H1 (cell line): ENCODE measurements around the gene PTTG1IP. TPM values are rescaled to one million over a fixed set of nuclear protein-coding genes. Genes with fewer than 3 reads are reported as not detected.
A peak's percentile ranks its signal among the peaks of the same experiment; 100 is the strongest.

Source experiments
- CTCF ChIA-PET: fragments of 300-600 bp; sonication (Branson Sonifier 250); formaldehyde crosslinking; loops from one replicate; lab custom pipeline; 2021; ENCODE audit not compliant: partially characterized antibody; lab: Charles Lee
- POLR2A ChIA-PET: fragments of 300-600 bp; sonication (Branson Sonifier 250); formaldehyde crosslinking; loops from one replicate; lab custom pipeline; 2021; ENCODE audit warnings: inconsistent platforms; ENCODE audit not compliant: partially characterized antibody; lab: Charles Lee
- DNase-seq, 2 experiments: peaks; one replicate each; pipeline versions ENCODE4 v3.0.0 to v3.0.0-alpha.2; 2010 to 2022; ENCODE audit warnings: low spot score in 2 of 2, low read depth in 1 of 2, mixed read lengths in 1 of 2
- FAIRE-seq: peaks from 2 replicates; lab custom pipeline; 2011; peaks lifted over from hg19 to GRCh38; lab: Jason Lieb, UNC
- H2AFZ ChIP-seq: 2 replicates; pipeline ENCODE4 v1.8.1; 2012; ENCODE audit warnings: low read length, inconsistent platforms
- H2AK5ac ChIP-seq: 2 replicates; pipeline ENCODE4 v1.6.1; 2013; ENCODE audit warnings: low read depth, low read length
- H2BK120ac ChIP-seq: replicated peaks from 2 replicates; pipeline ENCODE3; 2013; ENCODE audit warnings: low read depth, low read length, inconsistent platforms
- H2BK12ac ChIP-seq: 2 replicates; pipeline ENCODE4 v1.6.1; 2013; ENCODE audit warnings: low read depth, low read length
- H2BK15ac ChIP-seq: 2 replicates; pipeline ENCODE4 v1.6.1; 2013; ENCODE audit warnings: low read length
- H2BK20ac ChIP-seq: 2 replicates; pipeline ENCODE4 v1.6.1; 2013; ENCODE audit warnings: low read length
- H2BK5ac ChIP-seq: 2 replicates; pipeline ENCODE4 v1.6.1; 2013; ENCODE audit warnings: low read depth, low read length
- H3K14ac ChIP-seq: 2 replicates; pipeline ENCODE4 v1.6.1; 2013; ENCODE audit warnings: inconsistent platforms; ENCODE audit not compliant: insufficient read length
- H3K18ac ChIP-seq: 2 replicates; pipeline ENCODE4 v1.6.1; 2013; ENCODE audit warnings: low read length; ENCODE audit errors: extremely low read depth
- H3K23ac ChIP-seq: 2 replicates; pipeline ENCODE4 v1.6.1; 2013; ENCODE audit warnings: inconsistent platforms; ENCODE audit not compliant: insufficient read length
- H3K23me2 ChIP-seq: 2 replicates; pipeline ENCODE4 v1.6.1; 2013; ENCODE audit warnings: low read depth, low read length
- H3K27ac ChIP-seq: 2 replicates; pipeline ENCODE4 v1.6.1; 2011; ENCODE audit warnings: low read depth, low read length, inconsistent platforms
- H3K27me3 ChIP-seq, 4 experiments: replicated peaks in 1 of 4; 1 replicate in 1 of 4; 2 replicates in 3 of 4; pipeline versions ENCODE4 v1.6.1 to v1.8.1; 2011 to 2013; ENCODE audit warnings: low read length in 3 of 4, mild to moderate bottlenecking in 3 of 4, inconsistent platforms in 2 of 4, mixed read lengths in 2 of 4, moderate library complexity in 1 of 4; ENCODE audit not compliant: control insufficient read depth in 3 of 4, insufficient read depth in 3 of 4; ENCODE audit errors: extremely low read depth in 1 of 4
- H3K36me3 ChIP-seq, 4 experiments: 2 replicates each; pipeline versions ENCODE4 v1.6.1 to v1.8.1; 2011 to 2013; ENCODE audit warnings: mild to moderate bottlenecking in 4 of 4, low read length in 3 of 4, moderate library complexity in 2 of 4, control low read depth in 1 of 4, inconsistent platforms in 1 of 4; ENCODE audit not compliant: insufficient read depth in 4 of 4, control insufficient read depth in 2 of 4
- H3K4ac ChIP-seq: replicated peaks from 2 replicates; pipeline ENCODE3; 2013; ENCODE audit warnings: low read length, low read depth, mixed read lengths, inconsistent platforms; ENCODE audit not compliant: insufficient read length
- H3K4me1 ChIP-seq, 4 experiments: replicated peaks in 1 of 4; 1 replicate in 1 of 4; 2 replicates in 3 of 4; pipeline versions ENCODE4 v1.6.1 to v1.8.1; 2011 to 2013; ENCODE audit warnings: low read length in 3 of 4, inconsistent platforms in 2 of 4, mixed read lengths in 1 of 4; ENCODE audit not compliant: insufficient read depth in 4 of 4, control insufficient read depth in 3 of 4
- H3K4me2 ChIP-seq, 2 experiments: 2 replicates each; pipeline versions ENCODE4 v1.6.1 to v1.8.1; 2011 to 2013; ENCODE audit warnings: low read depth in 2 of 2, low read length in 2 of 2, control low read depth in 1 of 2, inconsistent platforms in 1 of 2, mild to moderate bottlenecking in 1 of 2; ENCODE audit not compliant: insufficient read depth in 1 of 2
- H3K4me3 ChIP-seq, 4 experiments: fragments of 200-600, 300-600 bp in 1 of 4; sonication (generic), shearing (Covaris generic), sonication (Bioruptor Twin) in 1 of 4; 2 replicates each; pipeline versions ENCODE4 v1.5.1 to v1.8.1; 2011 to 2016; ENCODE audit warnings: low read length in 4 of 4, low read depth in 3 of 4, control low read depth in 2 of 4, inconsistent platforms in 2 of 4, mild to moderate bottlenecking in 2 of 4, mixed read lengths in 1 of 4, moderate library complexity in 1 of 4; ENCODE audit not compliant: insufficient read depth in 2 of 4; ENCODE audit errors: extremely low read depth in 1 of 4
- H3K56ac ChIP-seq: replicated peaks from 2 replicates; pipeline ENCODE3; 2013; ENCODE audit warnings: low read depth, mild to moderate bottlenecking, mixed read lengths, low read length, inconsistent platforms; ENCODE audit not compliant: insufficient read length
- H3K79me1 ChIP-seq: 2 replicates; pipeline ENCODE4 v1.6.1; 2013; ENCODE audit warnings: low read depth, low read length, control low read depth
- H3K79me2 ChIP-seq, 2 experiments: 2 replicates each; pipeline versions ENCODE4 v1.6.1 to v1.8.1; 2012 to 2013; ENCODE audit warnings: low read length in 2 of 2, mild to moderate bottlenecking in 2 of 2, inconsistent platforms in 1 of 2; ENCODE audit not compliant: insufficient read depth in 2 of 2, control insufficient read depth in 1 of 2
- H3K9ac ChIP-seq, 4 experiments: replicated peaks in 1 of 4; 1 replicate in 1 of 4; 2 replicates in 3 of 4; pipeline versions ENCODE4 v1.6.1 to v1.8.1; 2011 to 2013; ENCODE audit warnings: low read depth in 3 of 4, low read length in 3 of 4, control low read depth in 2 of 4, mild to moderate bottlenecking in 2 of 4, moderate library complexity in 2 of 4, inconsistent platforms in 1 of 4; ENCODE audit errors: extremely low read depth in 1 of 4
- H3K9me3 ChIP-seq, 2 experiments: 2 replicates each; pipeline versions ENCODE4 v1.6.1 to v1.8.1; 2012 to 2013; ENCODE audit warnings: mild to moderate bottlenecking in 2 of 2, moderate library complexity in 2 of 2, control low read depth in 1 of 2, inconsistent platforms in 1 of 2, low read depth in 1 of 2, low read length in 1 of 2, mixed read lengths in 1 of 2; ENCODE audit not compliant: insufficient read depth in 2 of 2
- H4K20me1 ChIP-seq, 2 experiments: replicated peaks in 1 of 2; 2 replicates each; pipeline versions ENCODE3 to v1.8.1; 2011 to 2013; ENCODE audit warnings: inconsistent platforms in 2 of 2, low read length in 2 of 2, mild to moderate bottlenecking in 1 of 2; ENCODE audit not compliant: insufficient read depth in 2 of 2, control insufficient read depth in 1 of 2
- H4K5ac ChIP-seq: 2 replicates; pipeline ENCODE4 v1.6.1; 2013; ENCODE audit warnings: low read length, low read depth, mixed read lengths, inconsistent platforms; ENCODE audit not compliant: insufficient read length
- H4K8ac ChIP-seq: 2 replicates; pipeline ENCODE4 v1.8.0; 2013; ENCODE audit warnings: mild to moderate bottlenecking, moderate library complexity, low read length, inconsistent platforms; ENCODE audit not compliant: insufficient read depth; ENCODE audit errors: extremely low read depth
- H4K91ac ChIP-seq: replicated peaks from 2 replicates; pipeline ENCODE3; 2013; ENCODE audit warnings: low read length, mixed read lengths, inconsistent platforms; ENCODE audit not compliant: insufficient read length
- RFX5 ChIP-seq: IDR thresholded peaks from 2 replicates; pipeline ENCODE4 v1.6.1; 2011; ENCODE audit warnings: low read depth, low read length, improper control_type of control experiment, borderline replicate concordance
- RNF2 ChIP-seq: fragments of 200-900, 300-1000 bp; sonication (generic); IDR thresholded peaks from 2 replicates; pipeline ENCODE4 v1.7.1; 2016; ENCODE audit warnings: borderline replicate concordance, low read depth, mild to moderate bottlenecking, antibody characterized with exemption, low read length; ENCODE audit not compliant: poor library complexity, severe bottlenecking; ENCODE audit errors: missing control alignments
- SIRT6 ChIP-seq: IDR thresholded peaks from one replicate; pipeline ENCODE4 v1.7.1; 2012; ENCODE audit warnings: low read length, inconsistent platforms
- WGBS, 2 experiments: shearing (Covaris generic) in 1 of 2; methylation state at CpG; one replicate each; pipeline versions ENCODE4 v1.1.6 to v1.1.7; 2013 to 2015; ENCODE audit warnings: low lambda C conversion rate in 2 of 2, mixed read lengths in 2 of 2, inconsistent platforms in 1 of 2, low coverage in 1 of 2, missing lambda C conversion rate in 1 of 2; ENCODE audit not compliant: insufficient replicate concordance in 2 of 2, insufficient coverage in 1 of 2, insufficient read length in 1 of 2; ENCODE audit errors: extremely low coverage in 1 of 2, missing lambda C conversion rate in 1 of 2; 5-methylcytosine and 5-hydroxymethylcytosine counted together
- polyA plus RNA-seq, 7 experiments: library from polyadenylated mRNA; depleted of rRNA in 3 of 7; stranded (reverse) in 5 of 7; unstranded in 2 of 7; fragments of >200 nt in 5 of 7; fragments of 200-250 nt in 2 of 7; gene quantifications; 1 replicate in 5 of 7; 2 replicates in 1 of 7; 4 replicates in 1 of 7; pipeline versions ENCODE4 v1.2.1 to v1.2.3, GENCODE V29; 2011 to 2013; ENCODE audit warnings: missing spikeins in 2 of 7, mixed read lengths in 2 of 7
- total RNA-seq: library from RNA; stranded (reverse); fragmentation: NEBNext Ultra II Directional; extraction: Animal tissue kit (Norgen Biotek cat#: 25700); gene quantifications from 2 replicates; pipeline ENCODE4 v1.2.1, GENCODE V29; 2021
- TF ChIP-seq, protein P1 (sequence below): IDR thresholded peaks from 2 replicates; pipeline ENCODE4 v1.6.1; 2011; ENCODE audit warnings: low read depth, mild to moderate bottlenecking, low read length; ENCODE audit not compliant: insufficient read depth

The PTTG1IP gene
- total and polyA plus RNA-seq, 2 of the 8 experiments (the other 6 are each of a cell fraction or from before 2014, with no cell fraction given), result 90.8 to 130 TPM

DNA sequence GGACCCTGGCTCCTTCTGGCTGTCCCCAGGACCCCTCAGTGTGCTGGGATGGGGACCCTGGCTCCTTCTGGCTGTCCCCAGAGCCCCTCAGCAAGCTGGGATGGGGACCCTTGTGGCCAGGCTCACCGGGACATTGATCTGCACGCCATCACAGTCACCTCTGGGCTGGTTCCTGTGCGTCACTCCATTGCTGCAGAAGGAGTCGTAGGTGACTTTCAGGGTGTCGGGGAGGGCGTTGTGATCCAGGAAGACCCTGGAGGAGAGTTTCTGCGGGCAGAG lies 19.7 kb upstream of the PTTG1IP start:
- peaks cover 0 to 4% of the 10 kb centered on the region in 2 experiments for H4K20me1 ChIP-seq
- DNase-seq, result no peak
- H3K9ac ChIP-seq, result no peak overlapping the region
- no peak overlapping the region for H3K14ac ChIP-seq
- no peaks in the 10 kb centered on the region for H3K36me3 ChIP-seq
- no peak overlapping the region for H2AFZ ChIP-seq
- ChIA-PET POLR2A (no interaction called here), CTCF (interaction anchor here (0.7 to 4.8 kb wide), 18 partner anchors 8 to 205 kb away, joined by 3 to 43 read pairs (median 4); partner anchors contain the start of gene PTTG1IP)
- no peaks in the 10 kb centered on the region for H3K23me2 ChIP-seq
- WGBS, 2 experiments, result 87% methylated on average over 7 of the region's 7 CpGs; no CpG with 5 or more reads in 1 of the 2 experiments
- no peak overlapping the region for H2AK5ac ChIP-seq
- no peak overlapping the region for H3K23ac ChIP-seq
- no peaks in the 10 kb centered on the region; a peak in 1 of 7 replicates for H3K27me3 ChIP-seq
- no peaks in the 10 kb centered on the region for H3K79me1 ChIP-seq
- FAIRE-seq, result no peak
- H3K4me3 ChIP-seq, result no peak overlapping the region
- H2BK20ac ChIP-seq, result no peak overlapping the region
- 0 out of 2 replicates have a peak overlapping the region, but pooled peaks have one; percentile 4 for H2BK15ac ChIP-seq
- H3K18ac ChIP-seq, result no peak overlapping the region
- no peak overlapping the region for H4K91ac ChIP-seq
- no peak overlapping the region for H4K5ac ChIP-seq
- no peak overlapping the region; the same call in 1 of the 2 replicates for H4K8ac ChIP-seq
- H3K9me3 ChIP-seq, result no peaks in the 10 kb centered on the region
- no peak for TF ChIP-seq RNF2
- TF ChIP-seq, protein P1, sequence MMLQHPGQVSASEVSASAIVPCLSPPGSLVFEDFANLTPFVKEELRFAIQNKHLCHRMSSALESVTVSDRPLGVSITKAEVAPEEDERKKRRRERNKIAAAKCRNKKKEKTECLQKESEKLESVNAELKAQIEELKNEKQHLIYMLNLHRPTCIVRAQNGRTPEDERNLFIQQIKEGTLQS, result no peak
- TF ChIP-seq RFX5, result no peak
- no peak for TF ChIP-seq SIRT6
- peaks cover 0 to 4% (median 2%) of the 10 kb centered on the region in 4 experiments; a peak in 2 of 7 replicates for H3K4me1 ChIP-seq
- H3K79me2 ChIP-seq, result no peaks in the 10 kb centered on the region
- H2BK120ac ChIP-seq, result no peak overlapping the region
- no peak overlapping the region for H3K56ac ChIP-seq
- H2BK5ac ChIP-seq, result no peak overlapping the region
- H3K4ac ChIP-seq, result no peak overlapping the region
- H3K4me2 ChIP-seq, result no peak overlapping the region
- no peak overlapping the region for H3K27ac ChIP-seq
- H2BK12ac ChIP-seq, result no peak overlapping the region
